HL-60 (cell line): ENCODE measurements around the gene WDFY4.

Source experiments
- DNase-seq, 2 experiments: peaks; one replicate each; pipeline ENCODE4 v3.0.0-alpha.2; 2010 to 2020; ENCODE audit warnings: low read depth in 1 of 2, low spot score in 1 of 2
- H3K27ac ChIP-seq: fragments of 250-450 bp; sonication (Bioruptor Pico); replicated peaks from 2 replicates; pipeline ENCODE4 v1.5.1; 2020; ENCODE audit warnings: mild to moderate bottlenecking, moderate library complexity
- H3K27me3 ChIP-seq: fragments of 250-450 bp; sonication (Bioruptor Pico); 2 replicates; pipeline ENCODE4 v1.5.1; 2021; ENCODE audit warnings: mild to moderate bottlenecking, moderate library complexity; ENCODE audit not compliant: insufficient read depth, poor library complexity, severe bottlenecking
- H3K4me3 ChIP-seq: replicated peaks from 2 replicates; pipeline ENCODE4 v1.5.1; 2011; ENCODE audit warnings: mild to moderate bottlenecking, control low read depth, low read length; ENCODE audit not compliant: insufficient read depth
- CTCF ChIP-seq: IDR thresholded peaks from one replicate; pipeline ENCODE4 v1.5.1; 2011; ENCODE audit warnings: low read length, control low read depth, inconsistent platforms; ENCODE audit not compliant: insufficient read depth
- GABPA ChIP-seq: IDR thresholded peaks from 2 replicates; pipeline ENCODE4 v1.6.1; 2012; ENCODE audit warnings: low read depth
- POLR2AphosphoS5 ChIP-seq: IDR thresholded peaks from 2 replicates; pipeline ENCODE4 v1.6.1; 2012; ENCODE audit warnings: low read depth
- REST ChIP-seq: IDR thresholded peaks from 2 replicates; pipeline ENCODE4 v1.6.1; 2012; ENCODE audit warnings: low read depth; ENCODE audit not compliant: insufficient replicate concordance
- SPI1 ChIP-seq: IDR thresholded peaks from 2 replicates; pipeline ENCODE4 v1.6.1; 2012; ENCODE audit warnings: low read depth, mild to moderate bottlenecking, borderline replicate concordance

WDFY4 gene

GRCh38 chr10:48819783-48820182 lies 135.1 kb downstream of the WDFY4 start:
- H3K27me3 ChIP-seq, result no peaks in the 10 kb centered on the region
- no peak overlapping the region for H3K4me3 ChIP-seq
- TF ChIP-seq REST, result no peak
- TF ChIP-seq GABPA, result no peak
- TF ChIP-seq SPI1, result no peak
- TF ChIP-seq CTCF, result no peak
- TF ChIP-seq POLR2AphosphoS5, result no peak
- no peak for DNase-seq
- no peak overlapping the region for H3K27ac ChIP-seq

GRCh38 chr10:48820231-48820630 lies 135.6 kb downstream of the WDFY4 start:
- TF ChIP-seq CTCF (no peak), GABPA (no peak), POLR2AphosphoS5 (no peak), REST (no peak), SPI1 (no peak)
- H3K4me3 ChIP-seq, result no peak overlapping the region
- DNase-seq, result no peak
- H3K27ac ChIP-seq, result no peak overlapping the region
- H3K27me3 ChIP-seq, result no peaks in the 10 kb centered on the region

- no peak for DNase-seq
- no peak overlapping the region for H3K27ac ChIP-seq
- H3K27me3 ChIP-seq, result no peaks in the 10 kb centered on the region
- TF ChIP-seq REST (no peak), POLR2AphosphoS5 (no peak), GABPA (no peak), CTCF (no peak), SPI1 (no peak)
- no peak overlapping the region for H3K4me3 ChIP-seq
These were observed 136.0 kb downstream of the WDFY4 start for GRCh38 chr10:48820699-48821098.
